H1 (cell line): ENCODE data around the gene LONRF2. TPM values are rescaled to one million over a fixed set of nuclear protein-coding genes. Genes with fewer than 3 reads are reported as not detected.

ENCODE experiments used
- ATF3 ChIP-seq: IDR thresholded peaks from 2 replicates; pipeline ENCODE4 v1.6.1; 2011; ENCODE audit warnings: low read depth, mild to moderate bottlenecking, low read length; ENCODE audit not compliant: insufficient read depth
- CHD2 ChIP-seq: IDR thresholded peaks from 2 replicates; pipeline ENCODE4 v1.6.1; 2012; ENCODE audit warnings: low read length, improper control_type of control experiment
- NANOG ChIP-seq: IDR thresholded peaks from 2 replicates; pipeline ENCODE4 v1.6.1; 2011; ENCODE audit warnings: low read length, low read depth, mild to moderate bottlenecking, inconsistent platforms; ENCODE audit not compliant: insufficient read depth, poor library complexity, severe bottlenecking
- SRF ChIP-seq: IDR thresholded peaks from 2 replicates; pipeline ENCODE4 v1.6.1; 2011; ENCODE audit warnings: mild to moderate bottlenecking, low read depth, low read length, moderate library complexity
- polyA plus RNA-seq, 7 experiments: library from polyadenylated mRNA; depleted of rRNA in 3 of 7; stranded (reverse) in 5 of 7; unstranded in 2 of 7; fragments of >200 nt in 5 of 7; fragments of 200-250 nt in 2 of 7; gene quantifications; 1 replicate in 5 of 7; 2 replicates in 1 of 7; 4 replicates in 1 of 7; pipeline versions ENCODE4 v1.2.1 to v1.2.3, GENCODE V29; 2011 to 2013; ENCODE audit warnings: missing spikeins in 2 of 7, mixed read lengths in 2 of 7
- total RNA-seq: library from RNA; stranded (reverse); fragmentation: NEBNext Ultra II Directional; extraction: Animal tissue kit (Norgen Biotek cat#: 25700); gene quantifications from 2 replicates; pipeline ENCODE4 v1.2.1, GENCODE V29; 2021

Gene LONRF2
- total and polyA plus RNA-seq, 2 of the 8 experiments (the other 6 are each of a cell fraction or from before 2014, with no cell fraction given): 0.24 to 0.74 TPM

- TF ChIP-seq NANOG (no peak), CHD2 (no peak), SRF (no peak), ATF3 (no peak)
These were observed 89.2 kb downstream of the LONRF2 start (continued) for GRCh38 chr2:100233061-100233460.
